ENCODE data around the gene TOLLIP. TPM values are rescaled to one million over a fixed set of nuclear protein-coding genes. Genes with fewer than 3 reads are reported as not detected.
A peak's percentile ranks its signal among the peaks of the same experiment; 100 is the strongest.

TOLLIP gene
- total and polyA plus RNA-seq, 8 donors = 14.9 to 119 (median 35.8) TPM

DNA sequence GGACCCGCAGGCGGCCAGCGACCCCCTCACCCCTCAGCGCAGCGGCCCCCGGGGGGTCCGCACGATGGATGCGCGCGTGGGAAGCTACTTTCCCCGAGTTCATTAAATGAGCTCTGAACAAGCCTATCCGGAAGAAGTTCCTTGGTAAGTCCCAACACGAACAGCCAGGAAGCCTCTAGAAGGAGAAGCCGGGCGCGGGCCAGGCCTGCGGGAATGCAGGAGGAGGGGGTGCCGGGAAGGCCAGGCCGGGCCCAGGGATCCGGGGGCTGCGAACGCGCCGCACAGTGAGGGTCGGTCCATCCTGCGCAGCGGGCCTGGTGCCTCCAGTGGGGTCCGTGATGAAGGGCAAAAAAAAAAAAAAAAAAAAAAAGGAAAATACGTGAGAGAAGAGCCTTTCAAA is 36.9 kb downstream of the TOLLIP start:
- Histone ChIP-seq H3K4me3 (no peak overlapping the region), H3K9me3 (no peaks in the 10 kb centered on the region), H3K4me1 (peaks cover 0 to 4% (median 0%) of the 10 kb centered on the region in 4 donors), H3K27me3 (no peaks in the 10 kb centered on the region), H3K27ac (no peak overlapping the region), H3K36me3 (peaks cover 27 to 53% (median 49%) of the 10 kb centered on the region in 4 donors)
- intact Hi-C loops (cut with DNase I; ENCODE audit: low total_unique reads) = no loop called here
- WGBS, 5 donors = 95 to 96% (median 96%) methylated on average over 28 to 30 of the region's 30 CpGs
- DNase-seq = peak in 1 of 2 donors; percentile 20
- no peak for TF ChIP-seq POLR2AphosphoS5 (IDR thresholded peaks at IDR 0.05)
- TF ChIP-seq, protein P1, sequence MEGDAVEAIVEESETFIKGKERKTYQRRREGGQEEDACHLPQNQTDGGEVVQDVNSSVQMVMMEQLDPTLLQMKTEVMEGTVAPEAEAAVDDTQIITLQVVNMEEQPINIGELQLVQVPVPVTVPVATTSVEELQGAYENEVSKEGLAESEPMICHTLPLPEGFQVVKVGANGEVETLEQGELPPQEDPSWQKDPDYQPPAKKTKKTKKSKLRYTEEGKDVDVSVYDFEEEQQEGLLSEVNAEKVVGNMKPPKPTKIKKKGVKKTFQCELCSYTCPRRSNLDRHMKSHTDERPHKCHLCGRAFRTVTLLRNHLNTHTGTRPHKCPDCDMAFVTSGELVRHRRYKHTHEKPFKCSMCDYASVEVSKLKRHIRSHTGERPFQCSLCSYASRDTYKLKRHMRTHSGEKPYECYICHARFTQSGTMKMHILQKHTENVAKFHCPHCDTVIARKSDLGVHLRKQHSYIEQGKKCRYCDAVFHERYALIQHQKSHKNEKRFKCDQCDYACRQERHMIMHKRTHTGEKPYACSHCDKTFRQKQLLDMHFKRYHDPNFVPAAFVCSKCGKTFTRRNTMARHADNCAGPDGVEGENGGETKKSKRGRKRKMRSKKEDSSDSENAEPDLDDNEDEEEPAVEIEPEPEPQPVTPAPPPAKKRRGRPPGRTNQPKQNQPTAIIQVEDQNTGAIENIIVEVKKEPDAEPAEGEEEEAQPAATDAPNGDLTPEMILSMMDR (IDR thresholded peaks at IDR 0.05) = no peak
- no peak for TF ChIP-seq EP300 (IDR thresholded peaks at IDR 0.05)
- no peak for TF ChIP-seq POLR2A (IDR thresholded peaks at IDR 0.05)

DNA sequence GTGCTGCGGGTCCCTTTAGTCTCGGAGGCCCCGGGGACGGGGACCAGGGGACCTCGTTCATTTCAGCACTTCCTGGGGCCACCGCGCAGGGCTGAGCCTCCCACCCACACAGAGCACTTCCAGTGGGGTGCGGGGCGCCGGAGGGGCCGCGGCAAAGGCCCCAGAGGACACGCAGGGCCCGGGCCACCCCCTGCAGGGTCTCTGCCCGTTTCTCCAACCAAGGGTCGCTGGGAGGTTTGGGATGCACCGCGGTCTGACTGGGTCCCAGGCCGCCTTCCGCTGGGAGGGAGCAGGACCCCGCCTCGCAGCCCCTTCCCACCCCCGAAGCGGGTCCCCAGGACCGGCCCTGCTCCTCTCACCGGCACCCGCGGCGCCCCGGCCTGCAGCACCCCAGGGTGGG is 37.5 kb downstream of the TOLLIP start:
- Histone ChIP-seq H3K27me3 (no peaks in the 10 kb centered on the region), H3K4me1 (peaks cover 0 to 4% (median 0%) of the 10 kb centered on the region in 4 donors), H3K9me3 (no peaks in the 10 kb centered on the region), H3K27ac (no peak overlapping the region), H3K36me3 (peaks cover 25 to 47% (median 43%) of the 10 kb centered on the region in 4 donors), H3K4me3 (no peak overlapping the region)
- DNase-seq = no peak
- TF ChIP-seq POLR2A (IDR thresholded peaks at IDR 0.05) (no peak), EP300 (IDR thresholded peaks at IDR 0.05) (no peak)
- WGBS, 5 donors = 86 to 94% (median 91%) methylated on average over 15 to 30 of the region's 30 CpGs
- intact Hi-C loops (cut with DNase I; ENCODE audit: low total_unique reads) = no loop called here

DNA sequence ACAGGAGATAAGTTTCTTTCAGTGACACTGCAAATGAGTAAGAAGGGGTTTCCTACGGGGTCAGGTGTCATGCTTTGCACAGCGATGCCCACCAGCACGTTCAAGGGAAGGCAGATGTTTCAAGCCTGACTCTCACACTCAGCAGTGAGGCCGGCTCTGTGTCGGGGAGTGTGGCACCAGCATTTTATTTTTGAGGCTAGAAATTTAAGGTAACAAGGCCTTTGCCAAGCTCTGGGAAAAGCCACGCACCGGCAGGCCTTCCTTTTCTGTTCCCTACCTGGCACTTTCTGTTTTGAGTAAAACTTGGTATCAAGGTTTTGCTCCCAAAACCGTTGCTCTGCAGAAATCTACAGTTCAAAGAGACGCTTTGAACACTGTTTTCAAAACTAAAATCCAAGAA is 38.0 kb downstream of the TOLLIP start:
- Histone ChIP-seq H3K27me3 (no peaks in the 10 kb centered on the region), H3K4me1 (no peaks in the 10 kb centered on the region), H3K4me3 (no peak overlapping the region), H3K36me3 (peaks cover 20 to 42% (median 38%) of the 10 kb centered on the region in 4 donors), H3K27ac (no peak overlapping the region), H3K9me3 (no peaks in the 10 kb centered on the region)
- no peak for TF ChIP-seq POLR2AphosphoS5 (IDR thresholded peaks at IDR 0.05)
- TF ChIP-seq EP300 (IDR thresholded peaks at IDR 0.05) = no peak
- no peak for TF ChIP-seq POLR2A (IDR thresholded peaks at IDR 0.05)
- TF ChIP-seq, protein P1 (IDR thresholded peaks at IDR 0.05) = no peak
- 73 to 82% (median 78%) methylated on average over 9 of the region's 9 CpGs for WGBS, 5 donors
- intact Hi-C loops (cut with DNase I; ENCODE audit: low total_unique reads) = no loop called here
- no peak for DNase-seq

DNA sequence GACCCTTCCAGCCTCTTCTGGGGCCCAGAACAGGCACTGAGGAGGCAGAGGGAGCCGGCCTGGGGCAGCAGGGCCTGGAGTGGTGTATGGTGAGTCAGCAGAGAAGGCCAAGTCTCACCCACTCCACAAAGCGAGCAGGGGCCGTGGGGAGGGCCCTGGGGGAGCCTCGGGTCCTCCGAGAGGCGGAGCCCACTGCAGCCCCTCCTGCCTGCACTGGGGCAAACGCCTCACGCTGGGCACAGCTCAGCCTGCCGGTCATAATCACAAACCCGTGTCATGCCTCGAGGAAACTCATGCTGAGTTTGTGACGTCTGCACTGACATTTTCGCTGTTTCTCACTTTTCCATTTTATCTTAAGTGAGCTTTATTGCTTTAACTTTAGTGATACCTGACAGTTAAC is 38.4 kb downstream of the TOLLIP start:
- Histone ChIP-seq H3K36me3 (peaks cover 16 to 37% (median 34%) of the 10 kb centered on the region in 4 donors), H3K27me3 (no peaks in the 10 kb centered on the region), H3K27ac (no peak overlapping the region), H3K9me3 (peaks cover 0 to under 1% (median under 1%) of the 10 kb centered on the region in 4 donors), H3K4me3 (no peak overlapping the region), H3K4me1 (no peaks in the 10 kb centered on the region)
- TF ChIP-seq, protein P1 (IDR thresholded peaks at IDR 0.05) = no peak
- TF ChIP-seq EP300 (IDR thresholded peaks at IDR 0.05) (no peak), POLR2A (IDR thresholded peaks at IDR 0.05) (no peak), POLR2AphosphoS5 (IDR thresholded peaks at IDR 0.05) (no peak)
- intact Hi-C loops (cut with DNase I; ENCODE audit: low total_unique reads) = no loop called here
- WGBS, 5 donors = 56 to 60% (median 57%) methylated on average over 13 of the region's 13 CpGs
- DNase-seq = no peak

DNA sequence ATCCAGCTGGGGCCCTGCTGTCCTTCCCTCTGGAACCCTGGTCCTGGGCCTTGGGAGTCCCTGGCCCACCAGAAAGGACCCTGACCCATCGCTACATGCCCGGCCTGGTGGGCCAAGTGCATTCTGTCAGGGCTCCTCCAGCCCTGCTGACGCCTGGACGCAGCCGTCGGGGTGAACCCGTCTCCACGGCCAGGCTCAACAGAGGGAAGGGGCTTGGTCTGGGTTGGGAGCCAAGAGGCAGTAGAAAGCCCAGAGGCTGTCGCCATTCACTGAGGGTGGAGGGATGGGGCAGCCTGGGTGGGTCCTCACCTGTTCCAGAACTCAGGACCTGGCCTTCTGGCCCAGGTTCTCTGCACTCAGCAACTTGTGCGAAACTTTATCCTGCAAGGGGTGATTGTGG is 39.0 kb downstream of the TOLLIP start:
- H3K36me3 ChIP-seq = peaks cover 11 to 32% (median 28%) of the 10 kb centered on the region in 4 donors
- H3K4me1 ChIP-seq = no peaks in the 10 kb centered on the region
- H3K4me3 ChIP-seq = no peak overlapping the region
- no peak overlapping the region for H3K27ac ChIP-seq
- H3K9me3 ChIP-seq = peaks cover 0 to 6% (median 3%) of the 10 kb centered on the region in 4 donors
- no peak for DNase-seq
- WGBS, 5 donors = 85 to 95% (median 92%) methylated on average over 2 to 10 of the region's 10 CpGs
- no peaks in the 10 kb centered on the region for H3K27me3 ChIP-seq
- intact Hi-C loops (cut with DNase I; ENCODE audit: low total_unique reads) = no loop called here
- TF ChIP-seq POLR2A (IDR thresholded peaks at IDR 0.05) = no peak
- TF ChIP-seq, protein P1 (IDR thresholded peaks at IDR 0.05) = no peak
- TF ChIP-seq EP300 (IDR thresholded peaks at IDR 0.05) = no peak
- TF ChIP-seq POLR2AphosphoS5 (IDR thresholded peaks at IDR 0.05) = no peak

Measured in stomach (tissue), 9 donors.